Activated naive CD8-positive, alpha-beta T cell treated with anti-CD3 and anti-CD28 coated beads, Interleukin-2, amount 50 U/mL, for 24 hours (primary cell): ENCODE data around the gene ABCC1.
"Not testable (repeated sequence)": the region's sequence is repeated elsewhere in the genome, so short reads cannot be mapped to it uniquely, and the experiment has no call there.

ENCODE experiments used
- ATAC-seq: fragments of 150-1000 bp; cut with Tn5 transposase; one replicate; pipeline ENCODE4 v1.10.0; 2021
- DNase-seq: peaks from one replicate; pipeline ENCODE4 v3.0.0; 2021
- H3K27ac Mint-ChIP-seq: one replicate; pipeline ENCODE4 v1.8.0; 2021; ENCODE audit warnings: mild to moderate bottlenecking, mixed read lengths
- H3K27me3 Mint-ChIP-seq: one replicate; pipeline ENCODE4 v1.8.0; 2021; ENCODE audit warnings: mixed read lengths
- H3K36me3 Mint-ChIP-seq: one replicate; pipeline ENCODE4 v1.8.0; 2021; ENCODE audit warnings: low read depth, mixed read lengths
- H3K4me1 Mint-ChIP-seq: one replicate; pipeline ENCODE4 v1.8.0; 2021; ENCODE audit warnings: mixed read lengths
- H3K4me3 Mint-ChIP-seq: one replicate; pipeline ENCODE4 v1.8.0; 2021; ENCODE audit warnings: mild to moderate bottlenecking, moderate library complexity, mixed read lengths
- H3K9me3 Mint-ChIP-seq: one replicate; pipeline ENCODE4 v1.8.0; 2021; ENCODE audit warnings: mixed read lengths

ABCC1 gene

DNA sequence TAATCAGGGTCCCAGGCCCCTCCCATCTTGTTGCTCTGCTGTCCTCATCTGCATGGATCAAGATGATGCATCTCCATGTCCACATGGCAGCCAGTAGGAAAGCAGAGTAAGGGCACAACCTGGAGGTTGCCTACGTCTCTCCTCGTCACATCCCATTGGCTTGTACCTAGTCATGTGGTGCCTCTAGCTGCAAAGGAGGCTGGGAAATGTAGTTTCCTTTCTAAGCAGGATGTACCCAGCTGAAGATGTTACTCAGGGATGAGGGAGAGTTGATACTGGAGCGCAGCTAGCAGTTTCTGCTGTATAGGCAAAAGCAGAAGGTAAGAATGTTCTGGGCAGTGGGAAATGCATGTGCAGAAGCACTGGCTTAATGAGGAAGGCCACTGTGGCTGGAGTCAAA is 20.8 kb downstream of the ABCC1 start:
- Mint-ChIP-seq H3K36me3 (peaks cover 40% of the 10 kb centered on the region), H3K27ac (peak overlapping the region; percentile 44), H3K4me1 (peaks cover 34% of the 10 kb centered on the region), H3K27me3 (no peaks in the 10 kb centered on the region), H3K4me3 (no peak overlapping the region), H3K9me3 (peaks cover 12% of the 10 kb centered on the region)
- DNase-seq (no peak), ATAC-seq (peak; percentile 40)

DNA sequence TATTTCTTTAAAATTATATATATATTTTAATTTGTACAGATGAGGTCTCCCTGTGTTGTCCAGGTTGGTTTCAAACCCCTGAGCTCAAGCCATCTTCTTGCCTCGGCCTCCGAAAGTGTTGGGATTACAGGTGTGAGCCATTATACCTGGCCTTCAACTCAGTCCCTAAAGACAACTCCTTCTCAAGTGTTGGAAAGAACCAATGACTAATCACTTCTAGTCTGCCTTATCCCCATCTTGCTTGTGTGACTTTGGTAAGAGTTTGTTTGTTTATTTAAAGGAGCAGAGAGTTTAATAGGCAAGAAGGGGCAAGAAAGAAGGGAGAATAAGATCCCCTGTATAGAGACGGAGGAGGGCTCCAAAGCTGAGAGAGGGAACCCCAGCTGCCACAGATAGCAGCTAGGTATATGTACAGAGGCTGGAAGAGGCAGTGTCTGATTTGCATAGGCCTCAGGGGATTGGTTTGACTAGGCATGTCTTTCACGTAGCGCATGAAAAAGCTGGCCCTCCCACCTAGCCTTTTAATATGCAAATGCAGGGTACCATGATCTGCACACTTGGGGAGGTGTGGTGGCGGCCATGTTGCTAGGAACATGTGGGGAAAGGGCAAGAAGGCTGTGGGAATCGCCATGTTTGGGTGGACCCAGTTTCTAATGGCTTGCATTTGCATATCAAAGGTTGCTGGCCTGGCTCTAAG is 21.5 kb downstream of the ABCC1 start:
- ATAC-seq (no peak), DNase-seq (no peak)
- no peak overlapping the region for H3K27ac Mint-ChIP-seq
- H3K4me3 Mint-ChIP-seq, result no peak overlapping the region
- peaks cover 12% of the 10 kb centered on the region for H3K9me3 Mint-ChIP-seq
- H3K4me1 Mint-ChIP-seq, result peaks cover 36% of the 10 kb centered on the region
- H3K27me3 Mint-ChIP-seq, result no peaks in the 10 kb centered on the region
- peaks cover 42% of the 10 kb centered on the region for H3K36me3 Mint-ChIP-seq

DNA sequence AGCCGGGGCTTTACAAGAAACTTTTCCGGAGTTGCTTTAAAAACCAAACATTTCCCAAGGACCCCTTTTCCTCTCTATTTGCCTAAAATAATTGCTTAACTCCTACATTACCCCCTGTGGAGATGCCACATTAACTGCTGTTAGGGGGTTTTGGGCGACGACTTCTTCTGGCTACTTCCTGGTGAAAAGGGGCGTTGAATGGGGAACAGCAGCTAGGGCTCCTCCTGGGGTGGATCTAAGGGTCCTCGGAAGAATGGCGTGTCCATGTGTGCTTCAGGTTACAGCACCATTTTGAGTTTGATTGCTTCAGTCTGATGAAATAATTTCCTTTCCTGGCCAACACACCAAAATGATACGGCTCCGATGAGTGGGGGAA is 22.0 kb downstream of the ABCC1 start:
- Mint-ChIP-seq H3K4me3 (no peak overlapping the region), H3K27ac (no peak overlapping the region), H3K36me3 (peaks cover 48% of the 10 kb centered on the region), H3K9me3 (peaks cover 12% of the 10 kb centered on the region), H3K27me3 (no peaks in the 10 kb centered on the region), H3K4me1 (peaks cover 37% of the 10 kb centered on the region)
- DNase-seq (no peak), ATAC-seq (no peak)

DNA sequence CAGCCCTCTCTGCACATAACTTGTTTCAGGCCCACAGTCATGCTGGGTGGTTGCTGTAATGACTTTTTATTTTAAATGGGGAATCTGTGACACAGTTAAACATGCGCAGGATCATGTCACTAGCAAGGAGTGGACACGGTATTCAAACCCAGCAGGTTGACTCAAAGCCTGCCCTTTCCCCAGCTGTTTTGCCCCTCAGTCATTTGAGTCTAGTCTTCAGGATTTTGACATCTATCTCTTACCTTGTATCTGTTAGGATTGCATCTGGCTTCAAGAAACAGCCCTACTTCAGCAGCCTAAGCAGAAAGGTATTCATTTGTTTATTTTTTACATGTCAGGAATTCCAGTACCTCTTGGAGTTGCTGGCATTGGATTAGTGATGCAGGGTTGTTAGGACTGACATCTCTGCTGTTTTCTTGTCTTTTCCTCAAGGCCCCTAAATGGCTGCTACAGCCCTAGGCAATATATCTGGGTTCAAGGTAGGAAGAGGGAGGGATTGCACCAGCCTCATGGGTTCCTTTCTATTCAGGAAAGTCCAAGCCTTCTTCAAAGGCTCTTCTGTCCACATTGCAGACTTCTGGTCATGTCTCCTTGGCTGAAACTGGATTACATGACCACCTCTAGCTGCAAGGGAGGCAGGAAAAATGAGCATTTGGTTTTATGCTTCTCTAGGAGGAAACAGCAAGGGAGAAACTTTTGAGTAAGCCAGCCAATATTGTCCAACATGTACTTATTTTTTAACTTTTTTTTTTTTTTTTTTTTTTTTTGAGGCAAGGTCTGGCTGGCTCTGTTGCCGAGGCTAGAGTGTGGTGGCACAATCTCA is 22.8 kb downstream of the ABCC1 start:
- no peak for DNase-seq
- ATAC-seq, result no peak
- H3K27me3 Mint-ChIP-seq, result no peaks in the 10 kb centered on the region
- H3K27ac Mint-ChIP-seq, result no peak overlapping the region
- H3K4me3 Mint-ChIP-seq, result no peak overlapping the region
- H3K4me1 Mint-ChIP-seq, result peaks cover 36% of the 10 kb centered on the region
- peaks cover 55% of the 10 kb centered on the region for H3K36me3 Mint-ChIP-seq
- H3K9me3 Mint-ChIP-seq, result peaks cover 12% of the 10 kb centered on the region

DNA sequence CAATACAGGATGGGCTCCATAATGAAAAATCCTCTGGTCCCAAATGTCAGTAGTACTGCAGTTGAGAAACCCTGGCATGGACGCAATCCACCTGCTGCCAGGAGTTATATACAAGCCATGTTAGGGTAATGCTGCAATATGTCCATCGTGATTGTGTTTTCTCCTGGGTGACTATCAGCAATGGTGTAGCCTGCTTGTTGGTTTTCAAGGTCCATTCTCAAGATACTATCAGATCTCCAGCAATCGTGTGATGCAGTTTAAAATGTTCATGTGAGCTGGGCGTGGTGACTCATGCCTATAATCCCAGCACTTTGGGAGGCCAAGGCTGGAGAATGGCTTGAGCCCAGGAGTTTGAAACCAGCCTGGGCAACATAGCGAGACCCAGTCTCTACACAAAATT is 24.0 kb downstream of the ABCC1 start:
- Mint-ChIP-seq H3K27me3 (no peaks in the 10 kb centered on the region), H3K9me3 (peaks cover 17% of the 10 kb centered on the region), H3K4me3 (no peak overlapping the region), H3K36me3 (peaks cover 67% of the 10 kb centered on the region), H3K27ac (no peak overlapping the region), H3K4me1 (peaks cover 34% of the 10 kb centered on the region)
- ATAC-seq (no peak), DNase-seq (no peak)

DNA sequence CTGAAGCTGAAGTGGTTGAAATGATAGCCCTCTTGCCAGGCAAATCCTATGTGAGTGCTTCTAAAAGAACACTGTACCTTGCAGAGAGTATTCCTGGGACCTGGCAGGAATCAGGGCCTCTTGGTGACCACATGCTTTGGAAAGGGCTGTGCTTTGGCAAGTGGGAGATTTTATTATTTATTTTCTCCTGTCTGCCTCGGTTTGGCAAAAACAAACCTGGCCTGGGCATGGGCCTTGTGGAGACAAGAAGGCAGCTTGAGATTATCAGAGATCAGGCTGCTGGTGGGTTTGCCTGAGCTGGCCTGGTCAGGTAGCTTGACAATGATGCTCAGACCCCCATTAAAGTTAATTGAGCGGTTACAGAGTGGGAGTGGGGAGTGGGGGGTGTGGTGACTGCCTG is 24.6 kb downstream of the ABCC1 start:
- peaks cover 72% of the 10 kb centered on the region for H3K36me3 Mint-ChIP-seq
- H3K27ac Mint-ChIP-seq, result no peak overlapping the region
- no peak for DNase-seq
- H3K27me3 Mint-ChIP-seq, result no peaks in the 10 kb centered on the region
- H3K9me3 Mint-ChIP-seq, result peaks cover 21% of the 10 kb centered on the region
- no peak overlapping the region for H3K4me3 Mint-ChIP-seq
- H3K4me1 Mint-ChIP-seq, result peaks cover 35% of the 10 kb centered on the region
- no peak for ATAC-seq

DNA sequence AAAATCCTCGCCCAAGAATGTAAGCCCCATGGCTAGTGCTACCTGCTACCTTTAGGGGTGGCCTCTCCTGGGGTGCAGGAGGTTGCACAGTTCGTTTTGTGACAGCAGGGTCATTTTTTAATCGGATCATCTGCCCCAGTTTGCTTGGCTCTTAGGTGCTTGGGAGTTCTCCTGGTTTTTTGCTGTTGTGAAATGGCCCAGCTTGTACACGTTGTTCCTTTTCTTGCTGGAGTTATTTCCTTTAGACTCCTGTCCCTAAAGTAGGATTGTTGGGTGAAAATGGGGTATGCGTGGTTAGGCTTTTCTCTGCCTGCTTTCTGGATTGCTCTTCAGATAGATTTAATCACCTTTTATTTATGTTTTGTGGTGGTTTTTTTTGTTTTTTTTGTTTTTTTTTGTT is 25.8 kb downstream of the ABCC1 start:
- DNase-seq, result no peak
- H3K4me3 Mint-ChIP-seq, result no peak overlapping the region
- peaks cover 77% of the 10 kb centered on the region for H3K36me3 Mint-ChIP-seq
- H3K4me1 Mint-ChIP-seq, result peaks cover 33% of the 10 kb centered on the region
- no peak overlapping the region for H3K27ac Mint-ChIP-seq
- no peaks in the 10 kb centered on the region for H3K27me3 Mint-ChIP-seq
- H3K9me3 Mint-ChIP-seq, result peaks cover 31% of the 10 kb centered on the region
- ATAC-seq, result no peak

DNA sequence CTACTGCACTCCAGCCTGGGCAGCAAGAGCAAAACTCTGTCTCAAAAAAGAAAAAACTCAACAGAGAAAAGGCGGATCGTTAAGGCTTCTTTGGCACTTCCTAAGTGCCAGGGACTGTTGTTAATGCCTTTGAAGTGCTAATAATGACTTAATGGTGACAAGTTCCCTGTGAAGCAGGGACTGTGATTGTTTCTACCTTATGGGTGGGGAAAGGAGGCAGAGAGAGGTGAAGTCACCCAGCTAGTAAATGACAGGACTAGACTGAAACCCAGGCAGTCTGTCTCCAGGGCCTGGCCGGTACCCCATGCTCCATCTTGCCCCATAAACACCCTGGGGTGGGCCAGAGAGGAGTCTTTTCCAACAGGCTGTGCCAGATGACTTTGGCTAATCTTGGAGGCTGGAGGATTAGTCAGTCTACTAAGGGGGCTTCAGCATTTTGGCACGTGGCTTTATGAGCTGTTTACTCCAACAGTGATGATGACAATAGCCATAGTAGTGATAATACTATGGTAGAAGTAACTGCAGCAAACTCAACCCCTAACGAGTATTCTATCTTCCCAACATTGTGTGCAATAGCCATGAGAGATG is 26.9 kb downstream of the ABCC1 start:
- H3K27me3 Mint-ChIP-seq, result no peaks in the 10 kb centered on the region
- H3K27ac Mint-ChIP-seq, result no peak overlapping the region
- peaks cover 80% of the 10 kb centered on the region for H3K36me3 Mint-ChIP-seq

DNA sequence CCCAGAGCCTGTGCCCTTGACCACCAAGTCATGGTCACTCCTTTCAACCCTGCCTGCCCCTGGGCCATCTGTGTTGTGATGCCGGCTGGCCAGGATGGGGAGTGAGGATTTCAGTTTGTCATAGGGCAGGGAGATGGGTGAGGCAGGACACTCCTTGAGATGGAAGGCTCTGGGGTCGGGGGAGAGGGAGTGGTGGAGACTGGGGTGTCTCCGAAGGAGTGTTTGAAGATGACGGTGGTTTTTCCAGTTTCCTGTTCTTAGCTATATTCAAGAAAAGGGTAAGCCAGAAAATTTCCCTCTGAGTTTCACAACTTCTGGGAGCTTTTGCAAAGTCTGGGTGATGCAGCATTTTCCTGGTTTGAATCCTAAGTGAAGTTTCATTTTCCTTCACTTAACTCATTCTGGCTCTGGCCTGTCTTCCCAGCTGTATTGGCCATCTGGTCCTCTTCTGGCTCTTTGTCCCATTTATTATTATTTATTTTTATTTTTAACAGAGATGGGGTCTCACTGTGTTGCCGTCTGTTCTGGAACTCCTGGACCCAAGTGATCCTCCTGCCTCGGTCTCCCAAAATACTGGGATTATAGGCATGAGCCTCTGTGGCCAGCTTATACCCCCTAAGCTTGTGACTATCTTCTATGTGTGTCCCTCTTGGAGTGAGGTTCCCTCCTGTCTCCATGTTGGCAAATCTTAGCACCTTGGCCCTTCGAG is 27.7 kb downstream of the ABCC1 start:
- ATAC-seq (no peak), DNase-seq (no peak)
- no peaks in the 10 kb centered on the region for H3K27me3 Mint-ChIP-seq
- H3K9me3 Mint-ChIP-seq, result peaks cover 37% of the 10 kb centered on the region
- H3K36me3 Mint-ChIP-seq, result peaks cover 80% of the 10 kb centered on the region
- peaks cover 36% of the 10 kb centered on the region for H3K4me1 Mint-ChIP-seq
- no peak overlapping the region for H3K27ac Mint-ChIP-seq
- no peak overlapping the region for H3K4me3 Mint-ChIP-seq

More for the DNA sequence above, 26.9 kb downstream of the ABCC1 start:
- ATAC-seq (peak; percentile 33), DNase-seq (no peak)
- Mint-ChIP-seq H3K9me3 (peaks cover 35% of the 10 kb centered on the region), H3K4me1 (peaks cover 32% of the 10 kb centered on the region), H3K4me3 (no peak overlapping the region)

DNA sequence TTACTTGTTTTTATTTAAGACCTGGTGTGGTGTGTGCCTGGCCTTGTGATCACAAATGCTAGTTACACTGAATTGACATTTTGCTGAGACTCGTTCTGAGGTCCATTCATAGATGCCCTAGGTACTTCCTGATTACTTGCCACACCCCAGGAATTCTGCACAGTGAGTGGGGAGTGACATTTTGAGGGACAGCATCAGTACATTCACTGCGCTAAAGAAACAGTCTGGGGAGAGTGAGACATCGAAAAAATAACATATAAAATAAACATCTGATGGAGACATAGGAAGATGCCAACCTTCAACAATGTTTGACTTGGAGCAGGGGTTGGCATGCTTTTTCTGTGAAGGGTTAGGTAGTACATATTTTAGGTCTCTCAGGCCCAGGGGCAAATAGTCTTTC is 30.4 kb downstream of the ABCC1 start:
- Mint-ChIP-seq H3K27ac (no peak overlapping the region), H3K4me3 (no peak overlapping the region), H3K9me3 (peaks cover 39% of the 10 kb centered on the region), H3K36me3 (peaks cover 87% of the 10 kb centered on the region), H3K4me1 (peaks cover 39% of the 10 kb centered on the region), H3K27me3 (no peaks in the 10 kb centered on the region)
- ATAC-seq, result no peak
- DNase-seq, result no peak

DNA sequence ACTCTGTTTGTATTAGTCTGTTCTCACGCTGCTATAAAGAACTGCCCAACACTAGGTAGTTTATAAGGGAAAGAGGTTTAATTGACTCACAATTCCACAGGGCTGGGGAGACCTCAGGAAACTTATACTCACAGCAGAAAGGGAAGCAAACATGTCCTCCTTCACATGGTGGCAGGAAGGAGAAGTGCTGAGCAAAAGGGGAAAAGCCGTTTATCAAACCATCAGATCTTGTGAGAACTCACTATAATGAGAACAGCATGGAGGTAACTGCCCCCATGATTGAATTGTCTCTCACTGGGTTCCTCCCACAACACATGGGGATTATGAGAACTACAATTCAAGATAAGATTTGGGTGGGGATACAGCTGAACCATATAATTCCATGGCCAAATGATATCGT is 30.9 kb downstream of the ABCC1 start:
- peaks cover 82% of the 10 kb centered on the region for H3K36me3 Mint-ChIP-seq
- ATAC-seq, result no peak
- H3K4me1 Mint-ChIP-seq, result peaks cover 35% of the 10 kb centered on the region
- H3K4me3 Mint-ChIP-seq, result no peak overlapping the region
- no peak overlapping the region for H3K27ac Mint-ChIP-seq
- peaks cover 39% of the 10 kb centered on the region for H3K9me3 Mint-ChIP-seq
- no peak for DNase-seq
- H3K27me3 Mint-ChIP-seq, result no peaks in the 10 kb centered on the region

DNA sequence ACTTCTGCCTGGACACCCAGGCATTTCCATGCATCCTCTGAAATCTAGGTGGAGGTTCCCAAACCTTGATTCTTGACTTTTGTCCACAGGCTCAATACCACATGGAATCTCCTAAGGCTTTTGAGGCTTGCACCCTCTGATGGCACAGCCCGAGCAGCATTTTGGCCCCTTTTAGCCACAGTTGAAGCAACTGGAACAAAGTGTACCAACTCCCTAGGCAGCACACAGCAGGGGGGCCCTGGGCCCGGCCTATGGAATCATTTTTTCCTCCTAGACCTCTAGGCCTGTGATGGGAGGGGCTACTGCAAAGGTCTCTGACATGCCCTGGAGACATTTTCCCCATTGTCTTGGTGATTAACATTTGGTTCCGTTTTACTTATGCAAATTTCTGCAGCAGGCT is 32.0 kb downstream of the ABCC1 start:
- peaks cover 39% of the 10 kb centered on the region for H3K9me3 Mint-ChIP-seq
- no peaks in the 10 kb centered on the region for H3K27me3 Mint-ChIP-seq
- no peak overlapping the region for H3K27ac Mint-ChIP-seq
- peaks cover 27% of the 10 kb centered on the region for H3K4me1 Mint-ChIP-seq
- H3K36me3 Mint-ChIP-seq, result peaks cover 79% of the 10 kb centered on the region
- DNase-seq, result peak; percentile 29
- H3K4me3 Mint-ChIP-seq, result no peak overlapping the region
- no peak for ATAC-seq

DNA sequence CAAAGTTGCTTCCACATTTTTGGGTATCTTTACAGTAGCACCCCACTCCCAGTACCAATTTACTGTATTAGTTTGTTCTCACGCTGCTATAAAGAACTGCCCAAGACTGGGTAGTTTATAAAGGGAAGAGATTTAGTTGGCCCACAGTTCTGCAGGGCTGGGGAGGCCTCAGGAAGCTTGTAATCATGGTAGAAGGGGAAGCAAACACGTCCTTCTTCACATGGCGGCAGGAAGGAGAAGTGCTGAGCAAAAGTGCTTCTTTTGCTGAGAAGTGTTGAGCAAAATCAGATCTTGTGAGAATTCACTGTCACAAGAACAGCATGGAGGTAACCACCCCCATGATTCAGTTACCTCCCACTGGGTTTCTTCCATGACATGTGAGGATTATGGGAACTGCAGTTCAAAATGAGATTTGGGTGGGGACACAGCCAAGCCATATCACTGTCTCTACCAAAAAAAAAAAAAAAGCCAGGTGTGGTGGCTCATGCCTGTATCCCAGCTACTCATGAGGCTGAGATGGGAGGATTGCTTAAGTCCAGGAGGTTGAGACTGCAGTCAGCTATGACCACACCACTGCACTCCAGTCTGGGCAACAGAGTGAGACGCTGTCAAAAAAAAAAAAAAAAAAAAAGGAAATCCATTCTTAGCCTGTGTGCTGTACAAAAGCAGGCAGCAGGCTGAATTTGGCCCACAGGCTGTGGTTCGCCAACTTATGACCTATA is 32.9 kb downstream of the ABCC1 start:
- ATAC-seq, H3K27ac Mint-ChIP-seq: not testable (repeated sequence)

DNA sequence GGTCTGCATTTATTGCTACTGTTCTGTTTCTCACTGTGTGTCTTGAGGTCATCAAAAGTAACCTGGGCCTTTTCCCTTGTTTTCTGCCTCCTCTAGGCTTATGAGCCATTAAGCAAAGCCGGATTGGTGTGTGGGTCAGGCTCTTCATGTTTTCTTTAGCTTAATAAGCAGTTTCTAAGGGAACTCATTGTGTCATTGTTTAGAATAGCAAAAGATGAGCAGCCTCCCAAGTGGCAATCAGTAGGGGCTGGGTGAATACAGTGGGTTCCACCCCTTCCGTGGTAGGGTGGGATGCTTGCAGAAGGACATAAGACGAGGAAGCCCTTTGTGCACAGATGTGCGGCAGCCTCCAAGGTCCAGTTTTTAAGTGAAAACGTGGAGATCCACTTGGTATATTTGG is 34.5 kb downstream of the ABCC1 start:
- peaks cover 60% of the 10 kb centered on the region for H3K36me3 Mint-ChIP-seq
- peaks cover 34% of the 10 kb centered on the region for H3K4me1 Mint-ChIP-seq

More for the DNA sequence above, 32.9 kb downstream of the ABCC1 start:
- not testable (repeated sequence) for H3K27me3 Mint-ChIP-seq, DNase-seq, H3K4me3 Mint-ChIP-seq
- Mint-ChIP-seq H3K9me3 (peaks cover 39% of the 10 kb centered on the region), H3K36me3 (peaks cover 72% of the 10 kb centered on the region), H3K4me1 (peaks cover 28% of the 10 kb centered on the region)

More for the DNA sequence above, 34.5 kb downstream of the ABCC1 start:
- ATAC-seq (no peak), DNase-seq (no peak)
- Mint-ChIP-seq H3K27me3 (no peaks in the 10 kb centered on the region), H3K4me3 (no peak overlapping the region), H3K9me3 (peaks cover 30% of the 10 kb centered on the region), H3K27ac (no peak overlapping the region)
